CD14-positive monocyte (primary cell): ENCODE data around the gene DNMT3A. TPM values are rescaled to one million over a fixed set of nuclear protein-coding genes. Genes with fewer than 3 reads are reported as not detected.

ENCODE experiments used
- DNase-seq, 3 donors: peaks; one replicate each; pipeline ENCODE4 v3.0.0-alpha.2; 2011 to 2022
- H2AFZ ChIP-seq: 2 replicates; pipeline ENCODE4 v1.6.0; 2012; ENCODE audit warnings: mild to moderate bottlenecking, low read depth, low read length, inconsistent platforms; ENCODE audit not compliant: insufficient read depth, poor library complexity, severe bottlenecking
- H3K27ac ChIP-seq, 2 donors: 1 replicate in 1 of 2; 2 replicates in 1 of 2; pipeline ENCODE4 v1.5.1; 2012 to 2013; ENCODE audit warnings: low read length in 2 of 2, control low read depth in 1 of 2, inconsistent platforms in 1 of 2, low read depth in 1 of 2, mild to moderate bottlenecking in 1 of 2
- H3K27me3 ChIP-seq, 2 donors: one replicate each; pipeline versions ENCODE4 v1.6.0 to v1.6.1; 2011 to 2013; ENCODE audit warnings: low read length in 2 of 2; ENCODE audit not compliant: control insufficient read depth in 2 of 2, insufficient read depth in 2 of 2
- H3K36me3 ChIP-seq, 2 donors: replicated peaks in 1 of 2; 1 replicate in 1 of 2; 2 replicates in 1 of 2; pipeline versions ENCODE4 v1.5.1 to v1.6.1; 2012 to 2013; ENCODE audit warnings: low read length in 2 of 2, control low read depth in 1 of 2, inconsistent platforms in 1 of 2, mild to moderate bottlenecking in 1 of 2; ENCODE audit not compliant: insufficient read depth in 2 of 2, control insufficient read depth in 1 of 2
- H3K4me1 ChIP-seq, 2 donors: 1 replicate in 1 of 2; 2 replicates in 1 of 2; pipeline versions ENCODE4 v1.5.1 to v1.6.1; 2012 to 2013; ENCODE audit warnings: low read length in 2 of 2, control low read depth in 1 of 2, inconsistent platforms in 1 of 2, mild to moderate bottlenecking in 1 of 2, moderate library complexity in 1 of 2; ENCODE audit not compliant: insufficient read depth in 2 of 2, control insufficient read depth in 1 of 2
- H3K4me2 ChIP-seq: replicated peaks from 2 replicates; pipeline ENCODE3; 2012; ENCODE audit warnings: low read length, moderate library complexity, mild to moderate bottlenecking; ENCODE audit not compliant: poor library complexity, severe bottlenecking; ENCODE audit errors: extremely low read depth
- H3K4me3 ChIP-seq, 3 experiments: fragments of 200-600 bp in 1 of 3; sonication (generic) in 1 of 3; replicated peaks in 1 of 3; 1 replicate in 2 of 3; 2 replicates in 1 of 3; pipeline ENCODE4 v1.5.1; 2011 to 2013; ENCODE audit warnings: low read length in 3 of 3, mild to moderate bottlenecking in 3 of 3, control low read depth in 2 of 3, low read depth in 2 of 3, inconsistent platforms in 1 of 3, moderate library complexity in 1 of 3
- H3K79me2 ChIP-seq: 2 replicates; pipeline ENCODE4 v1.6.0; 2012; ENCODE audit warnings: mild to moderate bottlenecking, control low read depth, inconsistent platforms, low read length, moderate library complexity; ENCODE audit not compliant: insufficient read depth
- H3K9ac ChIP-seq: 2 replicates; pipeline ENCODE4 v1.6.0; 2017; ENCODE audit warnings: low read length, mild to moderate bottlenecking; ENCODE audit not compliant: insufficient read depth, poor library complexity, severe bottlenecking
- H3K9me3 ChIP-seq, 2 donors: replicated peaks in 1 of 2; 1 replicate in 1 of 2; 2 replicates in 1 of 2; pipeline versions ENCODE4 v1.5.1 to v1.6.1; 2012 to 2013; ENCODE audit warnings: low read length in 2 of 2, control low read depth in 1 of 2; ENCODE audit not compliant: control insufficient read depth in 1 of 2, insufficient read depth in 1 of 2
- H4K20me1 ChIP-seq: 2 replicates; pipeline ENCODE4 v1.6.0; 2012; ENCODE audit warnings: mild to moderate bottlenecking, low read length, control low read depth, moderate library complexity; ENCODE audit not compliant: insufficient read depth
- H3K27ac Mint-ChIP-seq, 7 donors: one replicate each; pipeline ENCODE4 v1.8.0; 2020; ENCODE audit warnings: mild to moderate bottlenecking in 7 of 7, mixed read lengths in 7 of 7, moderate library complexity in 6 of 7, inconsistent platforms in 2 of 7
- H3K27me3 Mint-ChIP-seq, 3 donors: one replicate each; pipeline ENCODE4 v1.8.0; 2021 to 2022; ENCODE audit warnings: low read depth in 3 of 3, mild to moderate bottlenecking in 3 of 3, mixed read lengths in 3 of 3, moderate library complexity in 3 of 3, inconsistent platforms in 1 of 3
- H3K36me3 Mint-ChIP-seq, 2 donors: one replicate each; pipeline ENCODE4 v1.8.0; 2020; ENCODE audit warnings: mixed read lengths in 2 of 2, inconsistent platforms in 1 of 2, mild to moderate bottlenecking in 1 of 2
- H3K4me1 Mint-ChIP-seq: one replicate; pipeline ENCODE4 v1.8.0; 2020; ENCODE audit warnings: mild to moderate bottlenecking, mixed read lengths
- H3K4me3 Mint-ChIP-seq, 2 donors: one replicate each; pipeline ENCODE4 v1.8.0; 2020; ENCODE audit warnings: mild to moderate bottlenecking in 2 of 2, mixed read lengths in 2 of 2, moderate library complexity in 1 of 2
- H3K9me3 Mint-ChIP-seq, 7 donors: one replicate each; pipeline ENCODE4 v1.8.0; 2020 to 2022; ENCODE audit warnings: mixed read lengths in 7 of 7, mild to moderate bottlenecking in 6 of 7, moderate library complexity in 6 of 7, inconsistent platforms in 2 of 7
- CTCF ChIP-seq: fragments of 200-600 bp; IDR thresholded peaks from one replicate; pipeline ENCODE4 v1.8.0; 2022; ENCODE audit warnings: antibody characterized with exemption, mild to moderate bottlenecking
- whole genome bisulfite sequencing: methylation state at CpG from one replicate; pipeline ENCODE4 v1.1.5; 2013; ENCODE audit warnings: missing lambda C conversion rate; ENCODE audit not compliant: insufficient coverage; 5-methylcytosine and 5-hydroxymethylcytosine counted together
- intact Hi-C, 2 donors: fragments of 100-400 bp; cut with micrococcal nuclease; formaldehyde crosslinking; loops; one replicate each; pipeline versions ENCODE4 v1.15.0 to v1.15.1; 2023
- polyA plus RNA-seq, 3 donors: library from polyadenylated mRNA; depleted of rRNA in 1 of 3; unstranded in 2 of 3; stranded (reverse) in 1 of 3; fragments of 300-500 nt in 2 of 3; fragments of >200 nt in 1 of 3; fragmentation: Illumina TruSeq in 2 of 3; gene quantifications; 1 replicate in 2 of 3; 2 replicates in 1 of 3; pipeline ENCODE4 v1.2.3, GENCODE V29; 2012 to 2021

Gene DNMT3A
- polyA plus RNA-seq, 3 donors, result 1.7 to 7.9 (median 2.7) TPM

- Mint-ChIP-seq H3K4me1 (peaks cover 13% of the 10 kb centered on the region), H3K9me3 (no peaks in the 10 kb centered on the region), H3K27ac (no peak overlapping the region), H3K36me3 (peaks cover 0 to 2% of the 10 kb centered on the region in 2 donors), H3K27me3 (peaks cover 0 to 4% (median 0%) of the 10 kb centered on the region in 3 donors), H3K4me3 (no peak overlapping the region)
- no peaks in the 10 kb centered on the region for H4K20me1 ChIP-seq
- no peaks in the 10 kb centered on the region for H3K9me3 ChIP-seq
- TF ChIP-seq CTCF, result no peak
- no peak overlapping the region for H3K27ac ChIP-seq
- H3K4me1 ChIP-seq, result no peaks in the 10 kb centered on the region
- no peaks in the 10 kb centered on the region for H3K27me3 ChIP-seq
- intact Hi-C loops, result no loop called here
- WGBS, result 100% methylated on average over 3 of the region's 4 CpGs
- no peaks in the 10 kb centered on the region for H3K79me2 ChIP-seq
- H3K36me3 ChIP-seq, result peaks cover 0 to 7% of the 10 kb centered on the region in 2 donors
- H3K4me2 ChIP-seq, result no peak overlapping the region
- no peak overlapping the region for H3K9ac ChIP-seq
- DNase-seq, result no peak
- H3K4me3 ChIP-seq, result no peak overlapping the region
- no peak overlapping the region for H2AFZ ChIP-seq
Observed at GRCh38 chr2:25226827-25227226, 114.9 kb downstream of the DNMT3A start.

GRCh38 chr2:25222477-25223121 is 119.1 kb downstream of the DNMT3A start:
- no peak for TF ChIP-seq CTCF
- Histone ChIP-seq H3K27me3 (no peaks in the 10 kb centered on the region), H3K9ac (no peak overlapping the region), H3K9me3 (no peaks in the 10 kb centered on the region), H3K4me1 (no peaks in the 10 kb centered on the region), H3K4me2 (no peak overlapping the region), H3K79me2 (no peaks in the 10 kb centered on the region), H3K36me3 (no peaks in the 10 kb centered on the region), H3K4me3 (no peak overlapping the region), H3K27ac (no peak overlapping the region), H2AFZ (no peak overlapping the region), H4K20me1 (no peaks in the 10 kb centered on the region)
- WGBS, result 77% methylated on average over 5 of the region's 5 CpGs
- DNase-seq, result no peak
- Mint-ChIP-seq H3K4me3 (no peak overlapping the region), H3K4me1 (peaks cover 9% of the 10 kb centered on the region), H3K27ac (no peak overlapping the region), H3K27me3 (peaks cover 0 to 8% (median 0%) of the 10 kb centered on the region in 3 donors), H3K36me3 (no peaks in the 10 kb centered on the region), H3K9me3 (no peaks in the 10 kb centered on the region)
- intact Hi-C loops, result no loop called here
